ENCODE data around the gene IL17RE.
A peak's percentile ranks its signal among the peaks of the same experiment; 100 is the strongest.
"Not testable (repeated sequence)": the region's sequence is repeated elsewhere in the genome, so short reads cannot be mapped to it uniquely, and the experiment has no call there.

The IL17RE gene, protein sequence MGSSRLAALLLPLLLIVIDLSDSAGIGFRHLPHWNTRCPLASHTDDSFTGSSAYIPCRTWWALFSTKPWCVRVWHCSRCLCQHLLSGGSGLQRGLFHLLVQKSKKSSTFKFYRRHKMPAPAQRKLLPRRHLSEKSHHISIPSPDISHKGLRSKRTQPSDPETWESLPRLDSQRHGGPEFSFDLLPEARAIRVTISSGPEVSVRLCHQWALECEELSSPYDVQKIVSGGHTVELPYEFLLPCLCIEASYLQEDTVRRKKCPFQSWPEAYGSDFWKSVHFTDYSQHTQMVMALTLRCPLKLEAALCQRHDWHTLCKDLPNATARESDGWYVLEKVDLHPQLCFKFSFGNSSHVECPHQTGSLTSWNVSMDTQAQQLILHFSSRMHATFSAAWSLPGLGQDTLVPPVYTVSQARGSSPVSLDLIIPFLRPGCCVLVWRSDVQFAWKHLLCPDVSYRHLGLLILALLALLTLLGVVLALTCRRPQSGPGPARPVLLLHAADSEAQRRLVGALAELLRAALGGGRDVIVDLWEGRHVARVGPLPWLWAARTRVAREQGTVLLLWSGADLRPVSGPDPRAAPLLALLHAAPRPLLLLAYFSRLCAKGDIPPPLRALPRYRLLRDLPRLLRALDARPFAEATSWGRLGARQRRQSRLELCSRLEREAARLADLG

DNA sequence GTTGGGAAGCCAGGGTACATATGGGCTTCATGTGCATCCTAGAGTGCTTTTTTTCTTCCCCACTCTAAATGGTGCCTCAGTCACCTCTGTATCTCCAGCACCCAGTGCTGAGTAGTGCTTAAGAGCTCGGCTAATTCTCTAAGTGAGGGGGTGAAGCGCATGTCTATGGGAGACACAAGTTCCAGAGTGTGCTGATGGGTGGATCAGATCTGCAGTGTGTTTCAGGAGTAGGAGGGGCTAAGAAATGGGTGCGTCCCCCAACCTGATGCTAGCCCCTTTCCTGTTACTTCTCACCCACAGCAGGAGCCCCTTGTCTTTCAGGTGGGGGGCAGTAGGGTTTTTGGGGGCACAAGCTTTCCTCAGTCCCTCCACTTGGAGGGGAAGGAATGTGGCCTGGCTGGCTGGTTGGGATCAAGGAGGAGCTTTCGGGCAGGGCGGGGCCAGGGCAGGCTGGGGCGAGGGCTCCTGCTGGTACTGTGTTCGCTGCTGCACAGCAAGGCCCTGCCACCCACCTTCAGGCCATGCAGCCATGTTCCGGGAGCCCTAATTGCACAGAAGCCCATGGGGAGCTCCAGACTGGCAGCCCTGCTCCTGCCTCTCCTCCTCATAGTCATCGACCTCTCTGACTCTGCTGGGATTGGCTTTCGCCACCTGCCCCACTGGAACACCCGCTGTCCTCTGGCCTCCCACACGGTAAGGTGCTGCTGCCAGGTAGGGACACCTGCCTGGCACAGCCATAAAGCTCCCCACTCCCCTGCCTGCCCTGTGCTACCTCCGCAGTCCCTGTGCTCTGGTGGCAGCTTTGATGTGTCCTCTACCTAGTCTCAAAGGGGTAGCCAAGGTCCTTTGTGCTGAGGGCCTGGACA lies at the start of gene IL17RE:
TSS of gene IL17RE (plus strand) at position 477 of the 866 bp plus-strand sequence. CDS start at position 562, 85 bp downstream.
- no peak for DNase-seq

DNA sequence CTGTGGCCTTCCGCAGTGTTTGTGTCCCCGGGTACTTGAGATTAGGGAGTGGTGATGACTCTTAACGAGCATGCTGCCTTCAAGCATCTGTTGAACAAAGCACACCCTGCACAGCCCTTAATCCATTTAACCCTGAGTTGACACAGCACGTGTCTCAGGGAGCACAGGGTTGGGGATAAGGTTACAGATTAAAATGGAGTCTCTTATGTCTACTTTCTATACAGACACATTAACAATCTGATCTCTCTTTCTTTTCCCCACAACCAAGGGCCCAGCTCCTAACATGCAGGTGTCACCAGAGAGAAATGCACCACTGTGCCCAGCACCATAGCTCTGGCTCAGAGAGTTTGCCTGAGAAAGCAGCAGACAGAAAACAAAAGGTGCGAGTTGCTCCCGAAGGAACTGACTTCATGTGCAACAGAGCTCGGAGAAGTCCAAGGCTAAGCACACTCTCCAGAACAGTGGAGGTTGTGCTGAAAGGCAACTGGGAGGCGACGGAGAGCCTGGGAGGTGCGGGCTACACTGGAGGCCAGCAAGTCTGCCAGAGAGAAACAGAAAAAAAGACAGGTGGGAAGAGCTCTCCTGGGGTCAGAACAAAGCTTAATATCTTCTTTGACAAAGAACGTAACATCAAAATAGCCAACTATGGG lies 48.2 kb upstream of the IL17RE start:
- not testable (repeated sequence) for DNase-seq

DNA sequence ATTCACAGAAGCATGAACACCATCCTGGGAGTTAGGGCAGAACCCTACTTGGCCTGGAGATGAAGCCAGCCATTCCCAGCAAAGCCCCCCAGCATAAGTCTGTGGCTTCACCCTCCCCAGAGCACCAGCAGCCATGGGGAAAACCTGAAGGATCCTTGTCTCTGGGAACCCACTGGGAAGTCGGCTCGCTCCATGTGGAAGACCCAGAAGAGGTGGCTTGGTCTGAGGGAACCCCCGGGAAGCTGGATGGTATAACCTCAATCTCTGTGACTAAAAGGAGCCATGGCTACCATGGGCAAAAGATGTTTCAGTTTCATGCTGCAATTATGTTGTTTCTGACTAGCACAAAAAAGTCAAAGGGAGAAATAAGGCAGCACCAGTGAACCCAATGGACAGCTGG lies 47.1 kb upstream of the IL17RE start:
- no peak for DNase-seq

DNA sequence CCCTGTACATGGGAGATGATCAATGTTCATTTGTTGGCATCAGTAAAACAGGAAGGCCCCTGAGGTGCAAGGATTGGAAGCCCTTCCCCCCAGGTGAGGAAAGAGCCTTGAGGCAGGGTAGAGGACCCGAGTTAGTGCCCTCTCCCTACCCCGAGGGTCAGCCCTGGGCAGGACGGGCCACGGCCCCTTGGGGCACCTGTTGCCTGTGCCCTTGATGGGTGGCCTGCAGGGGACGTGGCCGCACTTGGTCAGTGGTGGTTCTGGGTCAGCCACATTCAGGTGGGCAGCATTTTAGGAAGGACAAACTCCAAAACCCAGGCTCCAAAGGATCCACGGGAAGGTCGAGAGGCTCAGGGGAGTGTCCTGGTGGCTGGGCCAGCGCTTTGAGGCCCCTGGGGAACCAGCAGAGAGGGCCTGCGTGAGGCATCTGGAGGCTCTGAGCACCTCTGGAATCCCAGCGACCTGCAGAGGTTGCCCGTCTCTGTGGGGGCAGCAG lies 43.1 kb upstream of the IL17RE start:
- DNase-seq = no peak

DNA sequence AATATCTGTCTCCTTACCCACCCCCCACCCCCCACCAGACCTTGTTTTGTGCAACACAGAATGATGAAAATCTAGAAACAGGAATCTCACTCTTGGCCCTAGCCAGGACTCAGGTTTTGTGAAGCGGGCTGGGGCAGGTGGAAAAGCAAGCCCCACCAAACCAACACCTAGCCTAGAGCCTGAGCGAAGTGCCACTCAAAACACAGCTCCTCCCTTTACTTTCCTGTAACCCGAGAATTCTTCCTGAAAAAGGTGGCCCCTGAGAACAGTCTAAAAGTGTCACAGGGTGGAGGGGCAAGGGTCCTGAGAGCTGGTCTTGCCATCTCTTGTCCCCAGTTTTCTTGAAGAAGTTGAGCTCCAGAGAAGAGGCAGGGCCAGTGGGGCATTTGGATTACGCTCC lies 41.4 kb upstream of the IL17RE start:
- no peak for DNase-seq

DNA sequence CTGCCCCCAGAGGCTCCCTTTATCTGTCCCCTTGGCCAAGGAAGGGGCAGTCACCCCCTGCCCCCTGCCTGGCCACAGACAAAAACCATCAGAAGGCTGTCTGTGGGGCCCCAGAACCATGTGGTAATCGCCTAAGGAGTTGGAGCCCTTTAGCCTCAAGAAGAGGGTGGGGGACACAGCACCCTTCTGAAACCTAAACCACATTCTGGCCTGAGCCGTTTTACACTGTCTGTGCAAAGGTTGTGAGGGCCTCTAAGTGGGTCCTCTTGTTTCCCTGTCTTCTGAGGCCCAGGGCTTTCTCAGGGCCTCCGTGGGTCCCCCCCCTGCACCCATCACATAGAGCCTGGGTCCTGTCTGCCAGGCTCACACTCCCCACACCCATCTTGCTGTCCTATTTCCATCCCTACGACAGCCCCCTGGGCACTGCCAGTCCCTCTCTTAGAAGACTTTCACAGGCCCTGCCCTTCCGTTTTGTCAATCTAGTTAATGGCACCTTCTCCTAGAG lies 41.0 kb upstream of the IL17RE start:
- no peak for DNase-seq

DNA sequence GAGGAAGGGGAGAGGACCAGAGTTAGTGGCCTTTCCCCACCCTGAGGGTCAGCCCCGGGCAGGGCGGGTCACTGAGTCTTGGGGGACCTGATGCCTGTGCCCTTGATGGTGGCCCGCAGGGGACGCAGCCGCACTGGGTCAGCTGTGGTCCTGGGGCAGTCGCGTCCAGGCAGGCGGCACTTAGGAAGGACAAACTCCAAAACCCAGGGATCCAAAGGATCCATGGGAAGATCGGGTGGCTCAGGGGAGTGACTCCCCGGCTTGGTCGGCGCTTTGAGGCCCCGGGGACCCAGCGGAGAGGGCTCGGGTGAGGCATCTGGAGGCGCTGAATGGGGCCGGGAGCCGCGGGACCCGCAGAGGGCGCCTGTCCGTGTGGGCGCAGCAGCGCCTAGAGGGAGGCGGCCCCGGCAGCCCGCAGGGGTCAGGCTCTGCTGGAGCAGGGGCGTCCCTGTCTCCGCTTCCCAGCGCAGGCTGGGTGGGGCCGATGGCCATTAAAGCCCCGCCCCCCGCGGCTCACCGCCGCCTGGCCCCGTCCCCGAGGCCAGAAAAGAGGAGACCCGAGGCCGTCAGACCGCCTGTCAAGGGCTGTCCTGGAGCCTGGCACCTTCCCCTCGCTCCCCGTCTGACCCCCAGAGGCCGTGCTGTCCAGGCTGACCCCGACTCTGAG lies 40.1 kb upstream of the IL17RE start:
- DNase-seq = peak; percentile 32

DNA sequence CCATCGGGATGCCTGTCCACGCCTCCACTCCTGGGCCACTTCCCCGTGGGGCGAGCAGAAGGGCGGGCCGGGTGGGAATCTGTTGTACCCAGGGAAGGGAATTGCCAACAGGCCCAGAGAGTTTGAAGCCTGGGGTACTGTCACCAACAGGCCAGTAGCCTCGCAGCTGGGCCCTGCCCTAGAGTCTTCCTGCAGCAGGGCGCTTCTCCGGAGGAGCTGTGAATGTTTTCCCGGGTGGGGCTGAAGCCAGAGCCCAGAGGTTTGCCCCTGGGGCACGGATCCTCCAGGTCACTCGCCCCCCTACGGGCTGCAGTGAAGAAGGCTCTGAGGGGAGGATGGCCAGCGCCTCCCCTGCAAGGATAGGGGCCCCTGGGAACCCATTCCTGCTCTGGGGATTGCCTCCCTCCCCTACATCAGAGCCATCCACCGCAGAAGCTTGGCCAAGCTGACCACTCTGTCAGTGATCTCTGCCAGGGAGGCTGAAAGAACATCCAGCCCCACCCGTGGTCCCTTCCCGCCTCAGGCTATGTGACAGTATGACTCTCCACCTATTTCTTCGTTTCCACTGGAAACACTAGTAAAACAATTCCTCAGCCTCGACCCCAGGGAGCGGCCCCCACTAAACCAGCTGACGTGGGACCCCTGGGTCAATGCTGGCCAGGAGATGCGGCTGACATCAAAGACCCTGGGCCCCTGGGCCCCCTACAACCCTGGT lies 39.4 kb upstream of the IL17RE start:
- DNase-seq = no peak

DNA sequence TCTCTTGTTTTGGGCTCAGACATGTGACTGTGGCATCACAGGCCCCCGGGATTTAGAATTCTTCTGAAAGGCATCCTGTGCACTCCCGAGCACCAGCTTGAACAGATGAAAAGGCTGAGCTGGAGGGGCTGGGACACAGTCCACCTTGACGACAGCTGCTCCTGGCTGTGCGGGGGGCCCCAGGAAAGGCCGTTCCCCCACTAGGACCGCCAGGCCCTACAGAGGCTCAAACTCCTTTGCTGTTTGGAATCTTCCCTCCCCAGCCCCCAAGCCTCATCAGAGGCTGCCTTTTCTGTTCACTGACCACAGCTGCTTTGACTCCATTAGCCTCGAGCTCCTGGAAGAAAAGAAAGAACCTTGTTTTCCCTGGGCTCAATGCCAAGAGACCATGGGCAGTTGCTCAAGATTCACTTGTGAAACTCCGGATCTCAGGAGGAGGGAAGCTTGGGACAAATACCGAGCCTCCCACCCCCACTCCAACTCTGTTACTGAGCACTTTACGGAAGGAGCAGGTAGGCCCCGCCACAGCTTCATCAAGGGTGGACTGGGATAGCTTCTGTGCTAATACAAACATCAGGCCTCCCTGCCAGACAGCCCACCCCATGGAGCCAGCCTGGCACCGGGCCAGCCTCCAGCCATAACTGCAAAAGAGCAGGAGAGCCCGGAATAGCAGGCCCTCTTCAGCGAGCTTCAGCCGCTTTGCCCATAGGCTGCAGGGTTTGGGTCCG lies 38.3 kb upstream of the IL17RE start:
- no peak for DNase-seq

DNA sequence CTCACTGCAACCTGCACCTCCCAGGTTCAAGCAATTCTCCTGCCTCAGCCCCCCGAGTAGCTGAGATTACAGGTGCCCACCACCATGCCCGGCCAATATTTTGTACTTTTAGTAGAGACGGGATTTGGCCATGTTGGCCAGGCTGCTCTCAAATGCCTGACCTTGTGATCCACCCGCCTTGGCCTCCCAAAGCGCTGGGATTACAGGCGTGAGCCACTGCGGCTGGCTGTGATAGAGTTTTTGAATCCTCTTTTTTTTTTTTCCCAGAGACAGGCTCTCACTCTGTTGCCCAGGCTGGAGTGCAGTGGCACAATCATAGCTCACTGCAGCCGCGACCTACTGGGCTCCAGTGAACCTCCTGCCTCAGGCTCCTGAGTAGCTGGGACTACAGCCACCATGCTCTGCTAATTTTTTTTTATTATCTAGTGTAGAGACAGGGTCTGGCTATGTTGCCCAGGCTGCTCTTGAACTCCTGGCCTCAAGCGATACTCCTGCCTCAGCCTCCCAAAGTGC lies 37.5 kb upstream of the IL17RE start:
- not testable (repeated sequence) for DNase-seq

DNA sequence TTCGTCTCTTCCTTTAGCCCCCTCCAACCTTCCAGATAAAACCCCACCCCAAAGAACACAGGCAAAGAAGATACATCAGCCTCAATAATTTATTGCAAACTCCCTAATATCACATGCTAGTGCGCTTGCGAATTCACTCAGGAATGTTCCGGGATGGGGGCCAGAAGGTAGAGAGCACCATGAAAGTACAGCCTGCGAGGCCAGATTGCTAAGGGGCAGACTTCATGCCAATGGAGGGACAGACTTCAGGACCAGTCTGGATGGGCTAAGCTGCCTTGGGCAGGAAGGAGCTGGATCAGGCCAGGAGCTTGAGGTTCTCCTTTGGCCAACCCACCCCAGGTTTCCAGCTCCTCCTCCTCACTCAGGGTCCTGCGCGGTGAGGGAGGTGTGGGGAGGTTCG lies 36.0 kb upstream of the IL17RE start:
- DNase-seq = no peak

DNA sequence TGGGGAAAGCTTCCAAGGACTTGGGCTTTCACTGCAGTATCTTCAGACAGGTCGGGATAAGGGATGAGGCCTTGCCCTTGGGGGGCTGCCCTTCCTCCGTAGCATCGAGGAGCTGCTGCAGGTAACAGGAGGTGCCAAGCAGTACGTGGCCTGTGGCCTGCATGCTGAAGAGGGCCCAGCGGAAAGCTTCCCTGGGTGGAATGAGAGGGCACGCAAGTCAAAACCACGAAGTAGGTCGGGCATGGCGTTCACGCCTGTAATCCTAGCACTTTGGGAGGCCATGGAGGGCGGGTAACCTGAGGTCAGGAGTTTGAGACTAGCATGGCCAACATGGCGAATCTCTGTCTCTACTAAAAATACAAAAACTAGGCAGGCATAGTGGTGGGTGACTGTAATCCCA lies 35.5 kb upstream of the IL17RE start:
- DNase-seq = no peak

DNA sequence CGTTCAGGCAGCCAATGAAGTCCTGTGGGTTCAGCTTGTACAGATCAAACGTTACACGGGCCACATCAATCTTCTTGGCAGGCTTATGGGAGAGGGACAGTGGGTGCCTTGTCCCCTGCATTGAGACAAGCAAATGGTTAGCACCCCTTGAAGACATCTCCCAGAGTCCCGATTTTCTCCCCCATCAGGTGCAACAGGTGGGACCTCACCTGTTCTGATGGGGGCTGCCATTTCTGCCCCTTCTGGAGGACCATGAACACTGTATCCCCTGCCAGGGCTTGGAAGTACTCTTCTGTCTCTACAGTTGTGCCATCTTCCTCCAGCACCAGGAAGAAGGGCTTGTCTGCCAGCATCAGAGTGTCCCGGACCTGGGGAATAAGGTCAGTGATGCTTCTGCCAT lies 32.7 kb upstream of the IL17RE start:
- DNase-seq = no peak

DNA sequence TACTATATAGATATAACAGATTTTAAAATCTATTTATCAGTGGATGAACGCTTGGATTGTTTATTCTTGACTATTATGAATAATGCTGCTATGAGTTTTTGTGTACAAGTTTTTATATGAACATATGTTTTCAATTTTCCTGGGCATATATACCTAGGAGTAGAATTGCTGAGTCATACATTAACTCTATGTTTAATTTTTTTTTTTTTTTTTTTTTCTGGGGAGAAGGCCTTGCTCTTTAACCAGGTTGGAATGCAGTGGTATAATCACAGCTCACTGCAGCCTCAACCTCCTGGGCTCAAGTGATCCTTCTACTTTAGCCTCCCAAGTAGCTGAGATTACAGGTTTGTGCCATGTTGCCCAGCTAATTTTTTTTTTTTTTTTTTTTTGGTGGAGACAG lies 31.7 kb upstream of the IL17RE start:
- no peak for DNase-seq

DNA sequence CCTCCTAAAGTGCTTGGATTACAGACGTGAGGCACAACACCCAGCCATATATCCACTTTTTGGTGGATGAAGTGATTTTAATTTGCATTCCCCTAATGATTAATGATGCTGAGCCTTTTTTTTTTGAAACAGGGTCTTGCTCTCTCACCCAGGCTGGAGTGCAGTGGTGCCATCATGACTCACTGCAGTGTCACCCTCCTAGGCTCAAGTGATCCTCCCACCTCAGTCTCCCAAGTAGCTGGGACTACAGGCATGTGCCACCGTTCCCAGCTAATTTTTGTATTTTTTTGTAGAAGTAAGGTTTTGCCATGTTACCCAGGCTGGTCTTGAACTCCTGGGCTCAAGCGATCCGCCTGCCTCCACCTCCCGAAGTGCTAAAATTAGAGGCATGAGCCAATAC lies 30.6 kb upstream of the IL17RE start:
- not testable (repeated sequence) for DNase-seq

DNA sequence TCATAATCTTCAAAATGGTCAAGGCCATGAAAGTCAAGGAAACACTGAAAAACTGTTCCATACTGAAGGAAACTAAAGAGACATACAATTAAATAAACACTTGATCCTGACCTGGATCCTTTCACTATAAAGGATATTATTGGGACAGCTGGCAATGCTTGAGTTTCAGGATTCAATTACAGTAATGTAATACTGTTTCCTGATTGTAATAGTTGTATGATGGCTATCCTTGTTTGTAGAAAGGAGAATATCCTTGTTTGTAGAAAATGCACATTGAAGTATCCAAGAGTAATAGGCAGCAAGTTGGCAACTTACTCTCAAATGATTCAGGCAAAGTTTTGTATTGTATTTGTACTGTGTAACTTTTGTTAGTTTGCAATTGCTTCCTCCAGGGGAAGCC lies 27.2 kb upstream of the IL17RE start:
- no peak for DNase-seq

DNA sequence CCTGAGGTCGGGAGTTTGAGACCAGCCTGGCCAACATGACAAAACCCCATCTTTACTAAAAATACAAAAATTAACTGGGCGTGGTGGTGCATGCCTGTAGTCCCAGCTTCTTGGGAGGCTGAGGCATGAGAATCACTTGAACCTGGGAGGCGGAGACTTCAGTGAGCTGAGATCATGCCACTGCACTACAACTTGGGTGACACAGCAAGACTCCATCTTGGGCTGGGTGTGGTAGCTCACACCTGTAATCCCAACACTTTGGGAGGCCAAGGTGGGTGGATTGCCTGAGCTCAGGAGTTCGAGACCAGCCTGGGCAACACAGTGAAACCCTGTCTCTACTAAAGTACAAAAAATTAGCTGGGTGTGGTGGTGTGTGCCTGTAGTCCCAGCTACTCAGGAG lies 26.4 kb upstream of the IL17RE start:
- not testable (repeated sequence) for DNase-seq

DNA sequence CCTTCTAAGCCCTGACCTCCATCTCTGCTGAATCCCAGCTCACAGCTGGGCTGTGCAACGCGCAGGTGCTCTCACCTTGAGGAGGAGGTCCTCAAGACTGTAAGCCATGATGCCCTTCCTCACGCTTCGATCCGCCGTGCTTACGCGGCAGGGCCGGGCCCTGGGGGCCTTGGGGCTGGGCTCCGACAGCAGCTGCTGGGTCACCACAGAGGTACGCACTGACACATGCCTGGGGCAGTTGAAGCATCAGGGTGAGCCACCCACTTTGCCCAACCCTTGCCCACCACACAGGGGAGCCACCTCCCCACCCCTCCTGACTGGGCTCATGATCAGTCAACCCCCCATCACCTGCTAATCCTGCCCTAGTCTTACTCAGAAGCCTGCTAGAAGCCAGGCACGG lies 25.7 kb upstream of the IL17RE start:
- no peak for DNase-seq

DNA sequence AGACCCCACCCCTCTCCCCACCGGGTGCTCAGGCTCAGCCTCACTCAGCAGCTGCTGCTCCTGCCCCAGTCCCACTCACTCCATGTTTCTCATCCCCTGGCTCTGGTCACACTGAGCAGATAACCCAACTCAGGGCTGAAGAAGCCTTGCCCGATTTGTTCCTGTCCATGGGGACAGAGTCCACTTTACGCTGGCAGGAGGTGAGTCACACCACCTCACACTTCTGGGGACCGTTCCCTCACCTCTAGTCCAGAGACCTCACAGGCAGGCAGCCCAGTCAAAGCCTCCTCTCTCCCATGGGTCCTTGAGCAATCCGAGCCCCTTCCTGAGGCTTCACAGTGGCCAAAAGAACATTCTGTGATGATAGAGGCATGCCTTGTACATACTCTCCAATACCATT lies 23.9 kb upstream of the IL17RE start:
- DNase-seq = no peak

DNA sequence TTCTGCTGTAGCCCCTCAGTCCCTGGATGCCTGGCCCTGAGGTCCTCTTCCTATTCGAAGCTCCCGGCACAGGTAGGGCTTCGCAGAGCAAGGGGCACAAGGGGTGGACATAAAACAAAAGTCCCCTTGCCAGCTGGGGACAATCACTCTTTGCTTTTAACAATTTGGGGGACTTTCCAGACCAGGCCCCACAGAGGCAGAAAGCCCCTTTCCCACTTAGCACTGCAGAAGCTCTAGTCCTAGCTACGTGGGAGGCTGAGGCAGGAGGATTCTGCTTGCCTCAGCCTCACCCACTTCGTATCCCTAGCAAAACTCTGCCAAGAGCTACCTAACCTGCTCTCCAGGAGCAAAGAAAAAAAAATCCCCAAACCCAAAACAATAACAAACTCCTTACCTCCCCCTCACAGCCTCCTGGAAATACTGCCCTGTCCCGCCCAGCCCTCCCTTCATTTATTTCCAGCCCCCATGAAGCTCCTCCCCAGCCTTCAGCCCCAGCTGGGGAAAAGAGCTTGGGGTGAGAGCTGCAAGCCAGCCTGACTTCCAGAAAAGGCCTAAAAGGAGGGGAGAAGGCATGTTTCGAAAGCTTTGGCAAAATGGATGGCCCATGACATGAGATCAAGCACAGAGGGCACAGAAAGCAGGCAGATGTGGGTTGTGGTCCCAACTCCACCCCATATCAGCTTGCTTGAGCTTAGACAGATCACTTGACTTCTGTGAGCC lies 22.7 kb upstream of the IL17RE start, which contains the start of gene CIDEC:
TSS of gene CIDEC (minus strand) at position 424 of the 720 bp plus-strand sequence. CDS start 1,767 bp downstream, outside the sequence.
- DNase-seq = no peak

Data from stimulated activated CD4-positive, alpha-beta T cell treated with anti-CD3 and anti-CD28 coated beads, Interleukin-12 subunit alpha, Interleukin-12 subunit beta, amount 100 ng/mL, for 4 hours (primary cell).